Endometrial microvascular endothelial cells (primary cell): Measurements from ENCODE around the gene PRSS21. TPM values are rescaled to one million over a fixed set of nuclear protein-coding genes. Genes with fewer than 3 reads are reported as not detected.

ENCODE experiments used
- in situ Hi-C: cut with HindIII; loops from 2 replicates; pipeline ENCODE4 v1.10.0; 2017; ENCODE audit warnings: low sequenced_read_pairs, low pct_unique_long_range_greater_than_20kb; ENCODE audit errors: inconsistent ontology term
- total RNA-seq: library from RNA; depleted of rRNA; stranded (reverse); fragments of >200 nt; gene quantifications from one replicate; pipeline ENCODE4 v1.2.3, GENCODE V29; 2015; ENCODE audit errors: inconsistent ontology term

The PRSS21 gene
- total RNA-seq, result 1.0 TPM

GRCh38 chr16:2816751-2817339 lies at the start of gene PRSS21:
Gene PRSS21 (plus strand): TSS chr16:2817237. CDS start chr16:2817269, 32 bp downstream.
- in situ Hi-C loops, result no loop called here

GRCh38 chr16:2767891-2768290 lies 49.1 kb upstream of the PRSS21 start:
- in situ Hi-C loops, result no loop called here

- in situ Hi-C loops, result no loop called here
Observed at GRCh38 chr16:2768403-2769089, 48.5 kb upstream of the PRSS21 start.

- in situ Hi-C loops, result no loop called here
Observed at GRCh38 chr16:2769100-2769529, 47.9 kb upstream of the PRSS21 start.

GRCh38 chr16:2769675-2770056 lies 47.4 kb upstream of the PRSS21 start:
- in situ Hi-C loops, result no loop called here

GRCh38 chr16:2770057-2770951 lies 46.7 kb upstream of the PRSS21 start:
- in situ Hi-C loops, result no loop called here

- in situ Hi-C loops, result no loop called here
Observed at GRCh38 chr16:2771496-2772402, 45.3 kb upstream of the PRSS21 start.

- in situ Hi-C loops, result no loop called here
Observed at GRCh38 chr16:2773188-2773968, 43.7 kb upstream of the PRSS21 start.

GRCh38 chr16:2774161-2774891 lies 42.7 kb upstream of the PRSS21 start:
- in situ Hi-C loops, result no loop called here

GRCh38 chr16:2775131-2775716 lies 41.8 kb upstream of the PRSS21 start:
- in situ Hi-C loops, result no loop called here

- in situ Hi-C loops, result no loop called here
Observed at GRCh38 chr16:2775765-2776499, 41.1 kb upstream of the PRSS21 start.

- in situ Hi-C loops, result no loop called here
Observed at GRCh38 chr16:2776500-2777139, 40.4 kb upstream of the PRSS21 start.

GRCh38 chr16:2777231-2777902 lies 39.7 kb upstream of the PRSS21 start, which contains the start of gene ELOB:
Gene ELOB (minus strand): TSS chr16:2777280. CDS start chr16:2777239, 41 bp downstream.
- in situ Hi-C loops, result no loop called here

GRCh38 chr16:2777903-2778629 lies 39.0 kb upstream of the PRSS21 start:
- in situ Hi-C loops, result no loop called here

GRCh38 chr16:2778630-2778958 lies 38.4 kb upstream of the PRSS21 start:
- in situ Hi-C loops, result no loop called here
